SK-N-MC (cell line): ENCODE results near the gene FAM53B.

ENCODE experiments used
- EZH2 ChIP-seq: fragments of 200-600 bp; sonication (generic); IDR thresholded peaks from one replicate; pipeline ENCODE4 v1.6.1; 2017; ENCODE audit warnings: antibody characterized with exemption
- FOXP2 ChIP-seq: optimal IDR thresholded peaks from 2 replicates; pipeline ENCODE3; 2011; ENCODE audit warnings: mild to moderate bottlenecking, moderate library complexity; ENCODE audit not compliant: insufficient read depth; ENCODE audit errors: extremely low read length, control extremely low read depth
- POLR2AphosphoS5 ChIP-seq: IDR thresholded peaks from 2 replicates; pipeline ENCODE4 v1.6.1; 2012; ENCODE audit warnings: mild to moderate bottlenecking, low read depth, low read length, borderline replicate concordance

- TF ChIP-seq POLR2AphosphoS5, result no peak
- no peak for TF ChIP-seq EZH2
- no peak for TF ChIP-seq FOXP2
Measured at GRCh38 chr10:124603376-124604213, 140.6 kb downstream of the FAM53B start.
